Medulla oblongata (tissue), 1 donor: ENCODE data around the gene SYCE3.
A peak's percentile ranks its signal among the peaks of the same experiment; 100 is the strongest.
"Not testable (repeated sequence)": the region's sequence is repeated elsewhere in the genome, so short reads cannot be mapped to it uniquely, and the experiment has no call there.

Experiments
- DNase-seq: peaks from one replicate; pipeline ENCODE4 v3.0.0-alpha.2; 2015; ENCODE audit errors: extremely low spot score

SYCE3 gene

DNA sequence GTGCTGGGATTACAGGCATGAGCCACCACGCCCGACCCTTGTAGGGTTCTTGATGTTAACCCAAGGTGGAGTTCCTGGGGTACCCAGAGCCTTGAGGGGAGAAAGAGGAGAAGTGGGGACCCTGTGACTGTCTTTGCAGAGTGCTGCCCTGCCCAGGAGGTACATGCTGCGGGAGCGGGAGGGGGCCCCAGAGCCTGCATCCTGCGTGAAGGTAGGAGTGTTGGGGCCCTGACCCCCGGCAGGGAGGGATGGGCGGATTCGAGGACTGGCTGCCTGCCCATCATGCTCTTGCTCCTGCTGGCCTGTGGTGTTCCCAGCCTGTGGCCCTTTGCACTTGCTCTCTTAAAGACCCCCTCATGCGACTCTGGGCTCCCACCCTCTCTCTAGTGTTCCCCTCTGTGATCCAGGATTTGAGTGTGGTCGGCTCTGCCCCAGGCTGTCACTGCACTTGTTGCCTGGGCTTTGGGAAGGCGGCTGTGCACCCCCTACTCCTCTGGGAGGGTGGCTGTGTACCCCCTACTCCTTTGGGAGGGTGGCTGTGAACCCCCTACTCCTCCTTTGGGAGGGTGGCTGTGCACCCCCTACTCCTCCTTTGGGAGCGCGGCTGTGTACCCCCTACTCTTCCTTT is 41.8 kb downstream of the SYCE3 start:
- no peak for DNase-seq

DNA sequence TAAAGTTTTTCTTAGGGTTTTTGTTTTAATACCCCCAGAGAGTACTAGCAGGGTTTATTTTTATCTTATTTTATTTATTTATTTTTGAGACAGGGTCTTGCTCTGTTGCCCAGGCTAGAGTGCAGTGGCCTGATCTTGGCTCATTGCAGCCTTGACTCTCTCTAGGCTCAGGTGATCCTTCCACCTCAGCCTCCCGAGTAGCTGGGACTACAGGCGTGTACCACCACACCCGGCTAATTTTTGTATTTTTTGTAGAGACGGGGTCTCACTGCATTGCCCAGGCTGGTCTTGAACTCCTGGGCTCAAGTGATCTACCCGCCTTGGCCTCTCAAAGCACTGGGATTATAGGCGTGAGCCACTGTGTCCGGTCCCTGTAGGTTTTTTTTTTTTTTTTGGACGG is 42.5 kb downstream of the SYCE3 start:
- DNase-seq: not testable (repeated sequence)

DNA sequence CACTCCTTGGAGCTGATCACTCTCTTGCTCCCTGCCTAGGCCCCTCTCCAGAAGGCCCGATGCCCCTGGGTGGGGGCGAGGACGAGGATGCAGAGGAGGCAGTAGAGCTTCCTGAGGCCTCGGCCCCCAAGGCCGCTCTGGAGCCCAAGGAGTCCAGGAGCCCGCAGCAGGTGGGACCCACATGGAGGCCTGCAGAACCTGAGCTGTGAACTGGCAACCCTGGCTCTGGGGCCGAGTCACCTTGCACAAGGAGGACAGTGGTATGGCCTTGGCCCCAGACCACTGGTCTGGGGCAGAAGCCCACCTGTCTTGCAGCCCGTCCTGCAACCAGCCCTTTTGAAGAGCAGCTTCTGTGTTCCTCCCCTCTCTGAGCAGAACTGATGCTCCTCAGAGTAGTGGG is 43.6 kb downstream of the SYCE3 start:
- DNase-seq: no peak

DNA sequence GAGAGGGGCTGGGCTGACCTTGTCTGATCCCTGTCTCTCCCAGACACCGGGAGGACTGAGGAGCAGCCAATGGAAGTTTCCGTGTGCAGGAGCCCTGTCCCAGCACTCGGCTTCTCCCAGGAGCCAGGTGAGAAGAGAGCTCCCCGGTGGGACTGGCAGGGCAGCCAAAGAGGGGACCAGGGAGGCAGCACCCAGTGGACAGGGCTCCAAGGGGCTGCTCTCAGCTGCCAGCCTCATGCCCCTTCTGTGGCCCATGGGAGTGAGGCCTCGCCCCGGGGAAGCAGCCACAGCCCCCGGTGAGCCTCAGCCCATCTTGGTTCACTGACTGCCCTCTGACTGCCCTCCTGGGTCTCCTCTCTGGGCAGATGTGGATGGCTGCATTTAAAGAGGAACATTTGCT is 44.1 kb downstream of the SYCE3 start:
- DNase-seq: no peak

DNA sequence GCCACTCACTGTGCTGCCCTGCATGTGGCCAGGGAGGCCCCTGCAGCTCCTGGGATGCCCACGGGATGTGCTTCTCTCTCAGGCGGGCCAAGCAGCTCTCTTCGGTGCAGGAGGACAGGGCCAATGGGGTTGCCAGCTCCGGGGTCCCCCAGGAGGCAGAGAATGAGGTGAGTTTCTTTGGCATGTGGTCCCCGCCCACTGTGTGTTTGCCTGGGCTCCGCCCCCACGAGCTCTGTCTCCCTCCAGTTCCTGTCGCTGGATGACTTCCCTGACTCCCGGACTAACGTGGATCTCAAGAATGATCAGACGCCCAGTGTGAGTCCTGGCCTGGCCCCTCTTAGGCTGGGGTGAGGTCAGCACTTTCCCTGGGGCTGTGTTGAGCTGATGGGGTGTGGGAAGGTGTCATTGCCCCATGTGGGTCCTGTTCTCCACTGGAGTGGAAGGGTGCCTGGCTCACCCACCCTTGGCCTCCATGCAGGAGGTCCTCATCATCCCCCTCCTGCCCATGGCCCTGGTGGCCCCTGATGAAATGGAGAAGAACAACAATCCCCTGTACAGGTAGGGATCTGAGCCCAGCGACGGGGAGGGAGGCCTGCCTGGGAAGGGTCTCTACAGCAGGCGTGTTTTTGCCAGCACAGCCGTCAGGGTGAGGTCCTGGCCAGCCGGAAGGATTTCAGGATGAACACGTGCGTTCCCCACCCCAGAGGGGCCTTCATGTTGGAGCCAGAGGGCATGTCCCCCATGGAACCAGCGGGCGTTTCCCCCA is 45.0 kb downstream of the SYCE3 start:
- DNase-seq: no peak

DNA sequence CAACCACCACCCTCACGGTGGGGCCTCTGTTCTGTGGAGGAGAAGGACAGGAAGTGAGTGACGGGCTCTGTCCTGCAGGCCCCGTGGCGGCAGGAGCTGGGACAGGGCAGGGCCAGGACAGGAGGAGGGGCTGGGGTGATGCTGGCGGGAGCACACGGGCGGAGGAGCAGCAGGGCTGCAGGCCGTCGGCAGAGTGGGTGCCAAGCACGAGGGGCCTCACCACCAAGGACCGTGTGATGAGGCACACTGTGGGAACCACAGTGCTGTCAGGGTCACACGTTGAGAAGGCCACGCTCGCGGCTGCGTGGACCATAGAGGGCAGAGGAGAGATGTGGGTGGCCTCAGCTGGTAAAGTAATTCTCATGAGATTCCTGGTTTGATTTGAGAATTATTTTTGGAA is 45.8 kb downstream of the SYCE3 start:
- DNase-seq: no peak

DNA sequence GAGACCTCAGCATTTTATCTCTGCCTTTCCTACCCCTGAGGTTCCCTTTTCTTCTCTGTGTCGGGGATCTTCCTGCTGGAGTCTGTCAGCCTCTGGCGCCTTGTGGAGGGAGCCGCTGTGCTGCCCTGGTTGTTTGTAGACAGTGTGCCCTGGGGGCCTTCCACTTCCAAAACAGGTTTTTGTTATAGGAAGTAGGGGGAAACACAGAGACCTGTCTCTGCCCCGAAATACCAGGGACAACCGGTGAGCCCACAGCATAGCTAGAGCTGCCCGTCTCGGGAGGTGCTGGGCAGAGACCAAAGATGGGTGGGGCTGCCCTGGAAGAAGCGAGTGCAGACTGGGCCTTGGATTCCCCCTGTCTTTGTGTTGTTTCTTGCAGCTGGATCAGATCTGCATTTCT is 46.7 kb downstream of the SYCE3 start:
- DNase-seq: no peak

DNA sequence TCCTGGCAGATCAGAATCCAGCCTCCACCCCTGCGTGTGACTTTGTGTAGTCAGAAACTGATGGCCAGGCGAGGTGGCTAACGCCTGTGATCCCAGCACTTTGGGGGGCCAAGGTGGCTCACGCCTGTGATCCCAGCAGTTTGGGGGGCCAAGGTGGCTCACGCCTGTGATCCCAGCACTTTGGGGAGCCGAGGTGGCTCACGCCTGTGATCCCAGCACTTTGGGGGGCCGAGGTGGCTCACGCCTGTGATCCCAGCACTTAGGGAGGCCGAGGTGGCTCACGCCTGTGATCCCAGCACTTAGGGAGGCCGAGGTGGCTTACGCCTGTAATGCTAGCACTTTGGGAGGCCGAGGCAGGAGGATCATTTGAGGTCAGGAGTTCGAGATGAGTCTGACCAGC is 49.5 kb downstream of the SYCE3 start:
- DNase-seq: no peak

DNA sequence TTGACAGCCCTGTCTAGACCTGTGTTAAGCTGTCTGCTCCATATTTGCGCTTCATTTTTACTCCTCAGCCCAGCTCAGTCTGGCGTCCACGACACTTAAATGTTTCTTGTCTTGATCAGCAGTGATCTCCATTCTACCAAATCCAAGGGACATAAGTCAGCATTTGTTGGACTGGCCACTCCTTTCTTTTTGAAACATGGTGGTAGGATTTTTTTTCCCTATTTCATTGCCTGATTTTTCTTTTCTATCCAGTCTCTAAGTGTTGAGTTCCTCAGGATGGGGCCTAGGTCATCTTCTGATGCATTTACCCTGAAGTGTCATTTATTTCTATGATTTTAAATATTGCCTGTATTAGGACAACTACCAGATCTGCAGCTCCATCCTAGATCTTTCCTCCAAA is 53.8 kb downstream of the SYCE3 start:
- DNase-seq: no peak

DNA sequence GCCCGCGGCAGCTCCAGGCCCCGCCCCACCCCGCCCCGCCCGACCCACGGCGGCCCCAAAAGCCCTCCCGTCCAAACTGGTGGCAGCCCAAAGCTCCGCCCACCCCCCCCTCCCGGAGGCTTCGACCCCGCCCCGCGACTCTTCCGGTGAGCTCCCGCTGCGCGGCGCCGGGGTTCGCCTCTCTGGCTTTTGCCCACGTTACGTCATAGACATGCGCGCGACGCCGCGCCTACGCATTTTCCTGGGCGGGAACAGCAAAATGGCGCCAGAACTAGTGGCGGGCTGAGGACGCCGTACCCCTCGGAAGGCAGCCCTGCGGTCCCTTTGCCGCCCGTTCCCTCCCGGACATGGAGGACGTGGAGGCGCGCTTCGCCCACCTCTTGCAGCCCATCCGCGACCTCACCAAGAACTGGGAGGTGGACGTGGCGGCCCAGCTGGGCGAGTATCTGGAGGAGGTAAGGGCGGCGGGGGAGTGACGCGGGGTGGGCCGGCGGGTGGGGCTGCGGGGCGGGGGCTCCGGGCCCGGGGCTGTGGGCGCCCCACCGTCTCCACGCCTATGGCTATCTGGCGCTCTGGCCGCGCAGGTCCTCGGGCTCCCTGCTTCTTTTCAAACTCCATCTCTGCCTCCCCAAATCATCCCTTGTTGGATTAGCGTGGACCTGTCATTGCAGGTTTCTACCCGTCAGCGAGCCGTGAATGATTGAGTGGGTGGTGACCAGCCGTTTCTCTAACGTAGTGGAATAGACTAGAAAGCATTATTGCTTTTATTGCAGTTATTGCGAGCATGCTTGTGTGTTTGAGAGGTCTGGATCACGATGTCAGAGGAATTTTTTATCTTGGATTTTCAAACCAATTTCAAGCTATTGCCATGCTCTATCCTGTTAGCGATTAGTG is 54.5 kb downstream of the SYCE3 start, which contains the start of gene NCAPH2:
Gene NCAPH2 (plus strand): TSS at position 234 of the 894 bp plus-strand sequence. CDS start 114 bp downstream, at position 348.
- peak; percentile 97 for DNase-seq

DNA sequence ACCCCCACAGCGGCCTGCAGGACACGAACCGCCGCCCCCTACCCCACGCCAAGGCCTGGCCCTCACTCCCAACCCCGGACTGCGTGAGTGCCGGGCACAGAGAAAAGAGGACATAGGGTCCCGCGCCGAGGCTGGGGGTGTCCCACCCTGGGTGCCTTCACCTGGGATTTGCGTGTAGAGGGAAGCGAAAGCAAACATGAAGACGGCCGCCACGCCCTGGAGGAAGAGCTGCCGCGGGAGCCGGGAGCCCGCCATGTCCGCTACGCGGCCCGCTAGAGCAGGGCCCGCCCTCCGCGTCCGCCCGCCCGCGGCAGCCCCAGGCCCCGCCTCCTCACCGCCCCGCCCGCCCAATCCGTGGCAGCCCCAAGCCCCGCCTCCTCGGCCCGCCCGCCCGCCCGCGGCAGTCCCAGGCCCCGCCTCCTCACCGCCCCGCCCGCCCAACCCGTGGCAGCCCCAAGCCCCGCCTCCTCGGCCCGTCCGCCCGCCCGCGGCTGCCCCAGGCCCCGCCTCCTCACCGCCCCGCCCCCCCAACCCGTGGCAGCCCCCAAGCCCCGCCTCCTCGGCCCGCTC is 55.2 kb downstream of the SYCE3 start, which contains the start of gene LMF2:
Gene LMF2 (minus strand): TSS at position 282 of the 570 bp plus-strand sequence. CDS start 27 bp downstream, at position 255.
- no peak for DNase-seq

DNA sequence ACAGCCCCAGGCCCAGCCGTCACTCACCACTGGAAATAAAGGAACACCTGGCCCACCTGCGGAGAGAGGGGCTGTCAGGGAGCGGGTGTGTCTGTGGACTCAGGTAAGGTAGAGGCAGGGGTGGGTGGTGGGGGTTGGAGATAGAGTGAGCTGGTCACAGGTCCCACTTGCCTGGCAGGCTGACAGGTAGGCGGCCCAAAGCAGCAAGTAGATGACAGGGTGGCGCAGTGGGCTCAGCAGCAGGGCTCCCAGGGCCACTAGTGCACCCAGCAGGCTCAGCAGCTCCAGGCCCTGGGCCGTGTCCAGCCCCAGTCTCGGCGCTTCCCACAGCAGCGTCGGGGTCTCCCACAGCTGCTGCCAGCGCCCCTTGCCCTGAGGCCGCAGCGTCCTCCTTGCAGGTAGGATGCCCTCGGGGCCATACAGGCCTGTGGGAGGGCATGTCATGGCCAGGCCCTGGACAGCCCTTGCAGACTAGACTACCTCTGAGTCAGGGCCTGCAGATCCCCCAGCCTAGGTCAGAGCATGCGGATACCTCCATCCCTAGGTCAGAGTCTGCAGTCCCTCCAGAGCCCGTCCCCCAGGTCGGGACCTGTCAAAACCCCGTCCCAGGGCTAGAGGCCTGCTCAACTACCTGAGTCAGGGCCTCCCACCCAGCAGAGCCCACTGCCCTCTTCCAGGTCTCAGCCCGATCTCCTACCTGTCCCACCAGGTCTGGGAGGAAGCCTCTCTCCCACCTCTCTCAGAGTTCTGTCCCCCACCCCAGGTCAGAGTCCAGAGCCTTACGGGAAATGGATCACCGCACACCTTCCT is 55.9 kb downstream of the SYCE3 start:
- DNase-seq: peak; percentile 4

DNA sequence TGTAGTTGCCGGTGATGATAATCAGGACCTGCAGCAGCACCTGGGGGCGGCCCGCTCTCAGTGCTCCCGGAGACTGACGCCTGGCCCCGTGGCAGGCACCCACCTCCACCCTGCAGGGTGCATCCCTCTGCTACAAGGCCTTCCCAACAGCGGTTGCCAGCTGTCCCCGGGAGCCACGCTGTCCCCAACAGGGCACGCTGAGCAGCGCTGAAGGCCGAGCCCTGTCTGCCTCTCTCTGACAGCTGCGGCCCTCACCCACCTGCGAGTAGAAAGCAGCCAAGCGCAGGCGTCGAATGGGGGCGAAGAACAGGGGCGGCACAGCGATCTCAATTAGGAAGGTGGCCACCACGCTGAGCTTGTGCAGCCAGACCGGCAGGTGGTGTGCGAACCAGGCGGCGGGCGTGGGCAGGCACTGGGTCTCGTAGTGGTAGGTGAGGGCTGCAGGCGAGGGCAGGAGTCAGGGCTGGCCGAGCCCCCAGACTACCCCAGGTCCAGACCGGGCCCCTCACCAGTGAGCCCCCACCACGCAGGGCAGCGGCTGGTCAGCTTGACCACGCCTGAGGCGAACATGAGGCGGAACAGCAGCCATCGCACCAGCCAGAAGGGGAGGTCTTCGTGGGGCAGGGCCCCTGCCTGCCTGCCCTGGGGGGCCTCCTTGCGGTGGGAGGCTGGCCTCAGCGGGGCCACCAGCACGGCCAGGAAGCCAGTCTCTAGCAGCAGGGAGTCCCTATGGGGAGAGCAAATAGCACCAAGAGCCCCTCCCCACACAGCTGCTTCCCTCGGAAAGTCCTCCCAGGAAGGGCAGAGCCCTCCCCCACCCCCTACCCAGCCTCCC is 56.7 kb downstream of the SYCE3 start:
- DNase-seq: no peak

DNA sequence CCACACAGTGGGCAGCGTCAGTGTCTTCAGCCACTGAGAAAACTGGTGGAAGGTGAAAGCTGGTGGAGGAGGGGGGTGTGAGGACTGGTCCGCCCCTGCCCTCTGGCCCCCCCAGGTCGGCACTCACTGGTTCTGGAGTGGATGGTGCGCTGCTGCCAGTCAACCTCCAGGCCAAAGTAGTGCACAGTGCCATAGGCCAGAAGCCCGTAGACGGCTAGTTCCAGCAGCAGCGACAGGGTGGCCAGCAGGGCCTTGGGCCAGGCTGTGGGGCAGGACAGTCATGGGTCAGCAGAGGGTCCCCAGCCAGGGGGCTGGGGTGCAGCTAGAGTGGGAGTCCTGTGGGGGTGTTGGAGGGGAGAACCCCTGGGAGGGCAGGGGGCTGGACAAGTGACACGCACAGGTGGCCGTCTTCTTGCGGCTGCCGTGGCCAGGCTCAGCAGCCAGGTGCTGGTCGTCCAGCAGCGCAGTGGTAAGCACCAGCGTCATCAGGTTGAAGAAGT is 57.4 kb downstream of the SYCE3 start:
- no peak for DNase-seq

DNA sequence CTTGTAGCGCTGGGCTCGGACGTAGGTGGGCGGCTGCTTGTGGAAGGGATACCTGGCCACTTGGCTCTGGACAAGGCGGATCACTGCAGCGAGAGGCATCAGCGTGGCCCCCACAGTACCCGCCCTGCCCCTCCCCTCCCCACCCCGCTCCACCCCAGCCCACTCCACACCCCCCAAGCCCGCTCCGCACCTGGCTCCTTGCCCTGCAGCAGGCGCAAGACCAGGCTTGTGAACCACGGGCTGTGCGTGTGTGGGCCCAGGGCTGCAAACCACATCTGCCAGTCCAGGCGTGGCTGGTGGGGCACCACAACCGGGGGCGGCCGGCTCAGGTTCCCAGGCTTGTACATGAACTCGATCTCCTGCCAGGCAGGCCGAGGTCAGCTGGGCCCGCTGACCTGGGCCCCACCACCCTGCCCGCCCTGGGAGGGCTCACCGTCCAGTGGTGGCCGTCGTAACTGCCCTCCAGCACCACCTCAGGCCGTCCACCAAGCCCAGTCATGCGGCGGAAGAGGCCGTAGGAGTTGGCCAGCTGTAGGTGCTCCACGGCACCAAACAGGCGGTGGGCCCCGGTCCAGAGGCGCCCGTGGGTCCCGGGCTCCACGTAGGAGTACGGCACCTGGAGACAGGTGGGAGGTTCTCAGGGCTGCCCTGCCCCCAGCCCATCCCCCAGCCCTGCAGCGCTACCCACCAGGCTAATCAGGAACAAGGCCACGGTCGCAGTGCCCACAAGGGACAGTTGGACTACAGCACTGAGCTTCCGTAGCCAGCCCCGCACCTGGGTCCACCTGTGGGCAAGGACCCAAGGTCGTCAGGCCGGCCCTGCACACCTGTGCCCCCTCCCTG is 58.1 kb downstream of the SYCE3 start:
- no peak for DNase-seq

DNA sequence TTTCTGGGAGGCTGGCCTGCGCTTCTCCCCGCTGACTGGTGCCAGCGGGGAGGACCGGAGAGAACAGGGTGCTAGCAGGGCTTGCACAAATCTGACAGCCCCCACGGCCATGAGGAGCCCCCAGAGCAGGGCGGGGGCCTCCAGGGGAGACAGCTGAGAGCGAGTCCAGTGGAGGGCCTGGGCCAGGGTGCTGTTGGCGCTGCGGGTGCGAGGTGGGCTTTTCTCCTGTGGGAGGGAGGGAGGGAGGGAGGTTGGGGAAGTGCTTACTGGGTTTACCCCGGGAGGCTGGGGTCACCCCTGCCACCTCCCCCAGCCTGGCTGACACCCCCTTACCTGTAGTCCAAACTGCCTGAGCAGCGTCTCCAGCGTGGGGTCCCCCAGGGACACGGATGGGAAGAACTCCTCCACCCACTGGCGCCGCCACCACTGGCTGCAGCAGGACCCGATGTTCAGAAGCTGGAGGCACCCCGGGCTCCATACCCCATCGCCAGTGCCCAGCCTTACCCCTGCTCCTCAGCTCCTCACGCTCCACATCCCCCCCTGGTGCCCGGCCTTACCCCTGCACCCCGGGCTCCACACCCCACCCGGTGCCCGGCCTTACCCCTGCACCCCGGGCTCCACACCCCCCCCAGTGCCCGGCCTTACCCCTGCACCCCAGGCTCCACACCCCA is 59.1 kb downstream of the SYCE3 start:
- no peak for DNase-seq

DNA sequence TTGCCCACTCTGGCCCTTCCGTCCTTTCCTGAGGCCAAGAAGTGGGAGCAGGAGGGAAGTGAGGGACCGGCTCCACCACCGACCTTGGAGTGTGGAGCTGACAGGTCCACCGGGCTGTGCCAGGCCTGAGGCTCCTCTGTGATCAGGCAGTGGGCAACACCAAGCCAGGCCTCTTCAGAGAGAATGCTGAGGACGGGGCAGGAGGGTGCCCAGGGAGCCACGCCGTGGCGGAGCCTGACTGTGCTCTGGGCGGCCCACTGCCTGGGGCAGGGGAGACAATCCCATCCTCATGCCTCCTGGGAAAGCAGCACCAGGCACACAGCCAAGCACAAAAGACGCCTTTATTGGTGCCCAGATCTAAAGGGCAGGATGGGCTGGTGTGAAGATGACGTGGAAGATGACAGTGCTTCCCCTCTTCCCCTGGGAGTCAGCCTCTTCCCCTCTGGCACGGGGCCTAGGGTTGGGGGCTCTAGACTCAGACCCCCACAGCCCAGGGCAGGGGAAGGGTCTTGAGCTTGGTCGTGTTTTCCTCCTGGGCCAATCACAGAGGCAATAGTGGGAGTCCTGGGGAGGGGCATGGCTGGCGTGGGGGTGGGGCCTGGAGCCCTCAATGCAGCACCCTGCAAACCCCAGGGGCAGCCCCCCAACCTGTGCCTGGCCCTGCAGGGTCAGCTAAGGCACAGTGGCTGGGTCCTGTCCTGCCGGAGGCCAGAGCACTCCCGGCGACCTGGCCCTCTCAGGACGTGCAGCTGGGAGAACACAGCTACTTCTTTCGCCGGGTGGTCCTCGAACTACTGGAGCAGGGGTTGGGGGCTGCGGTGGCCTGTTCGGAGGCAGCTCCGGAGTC is 59.9 kb downstream of the SYCE3 start:
- DNase-seq: no peak

DNA sequence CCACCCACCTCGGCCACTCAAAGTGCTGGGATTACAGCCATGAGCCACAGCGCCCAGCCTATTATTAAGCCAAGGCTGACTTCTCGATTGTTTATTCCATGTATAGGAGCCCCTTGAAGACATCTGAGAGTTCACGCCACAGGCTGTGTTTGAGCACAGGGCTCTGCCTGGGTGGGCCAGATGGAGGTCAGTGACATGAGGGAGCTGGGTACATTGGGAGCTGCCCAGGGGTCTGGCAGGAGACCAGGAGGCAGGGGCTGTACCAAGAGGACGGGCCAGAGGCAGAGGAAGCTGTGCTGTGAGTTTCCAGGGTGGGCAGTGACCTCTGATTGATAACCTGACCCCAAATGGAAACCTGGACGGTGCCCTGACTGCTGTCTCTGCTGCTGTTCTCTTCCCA is 60.6 kb downstream of the SYCE3 start:
- no peak for DNase-seq
